A549 (cell line): ENCODE data around the gene KIF4A. TPM values are rescaled to one million over a fixed set of nuclear protein-coding genes. Genes with fewer than 3 reads are reported as not detected.

Source experiments
- ATAC-seq, 2 experiments: fragments of 200-7000 bp in 1 of 2; fragments of >200 bp in 1 of 2; cut with Nextera tagmentation in 1 of 2; cut with Tn5 transposase in 1 of 2; 3 replicates each; pipeline versions ENCODE4 v1.8.0 to v1.9.1; 2018 to 2020; ENCODE audit warnings: mild to moderate bottlenecking in 1 of 2, moderate library complexity in 1 of 2
- CTCF ChIA-PET: fragments of 300-600 bp; sonication (Branson Sonifier 250); formaldehyde crosslinking; extraction: SDS; loops from one replicate; lab custom pipeline; 2021; ENCODE audit warnings: antibody characterized with exemption, inconsistent platforms; lab: Yijun Ruan, JAX
- POLR2A ChIA-PET: fragments of 350-600 bp; formaldehyde crosslinking; extraction: SDS; loops from one replicate; lab custom pipeline; 2021; ENCODE audit warnings: antibody characterized with exemption, inconsistent platforms; lab: Yijun Ruan, JAX
- DNase-seq, 2 experiments: peaks; one replicate each; pipeline versions ENCODE4 v3.0.0 to v3.0.0-alpha.2; 2011 to 2016; ENCODE audit warnings: low read depth in 1 of 2, low spot score in 1 of 2
- FAIRE-seq: peaks from 2 replicates; lab custom pipeline; 2011; peaks lifted over from hg19 to GRCh38; lab: Jason Lieb, UNC
- H3K27ac ChIP-seq, 2 experiments: fragments of >200 bp; sonication (Bioruptor Twin); formaldehyde crosslinking; 3 replicates each; pipeline ENCODE4 v1.5.1; 2016 to 2017
- H3K4me1 ChIP-seq: fragments of >200 bp; sonication (Bioruptor Twin); formaldehyde crosslinking; 3 replicates; pipeline ENCODE4 v1.6.1; 2016
- H3K4me2 ChIP-seq: fragments of >200 bp; sonication (Bioruptor Twin); formaldehyde crosslinking; 3 replicates; pipeline ENCODE4 v1.6.1; 2016
- H3K4me3 ChIP-seq: fragments of >200 bp; sonication (Bioruptor Twin); formaldehyde crosslinking; 3 replicates; pipeline ENCODE4 v1.5.1; 2016
- H3K9me3 ChIP-seq: fragments of >200 bp; sonication (Bioruptor Twin); formaldehyde crosslinking; 3 replicates; pipeline ENCODE4 v1.6.1; 2016
- CBX2 ChIP-seq: fragments of 200-600 bp; sonication (generic); IDR thresholded peaks from 2 replicates; pipeline ENCODE4 v1.6.1; 2016; ENCODE audit warnings: low read depth, mild to moderate bottlenecking, borderline replicate concordance
- CBX8 ChIP-seq: fragments of 200-600 bp; sonication (generic); IDR thresholded peaks from 2 replicates; pipeline ENCODE4 v1.6.1; 2016
- EHF ChIP-seq: fragments of 250-450 bp; sonication (Bioruptor Pico); IDR thresholded peaks from 2 replicates; pipeline ENCODE4 v1.5.0; 2020; ENCODE audit warnings: mild to moderate bottlenecking
- EP300 ChIP-seq, 2 experiments: fragments of >200 bp; sonication (Bioruptor Twin); formaldehyde crosslinking; IDR thresholded peaks; 2 replicates in 1 of 2; 3 replicates in 1 of 2; pipeline ENCODE4 v1.6.1; 2016 to 2017
- FOSB ChIP-seq: fragments of 250-450 bp; sonication (Bioruptor Pico); IDR thresholded peaks from 2 replicates; pipeline ENCODE4 v1.5.0; 2020; ENCODE audit warnings: mild to moderate bottlenecking, moderate library complexity
- FOSL2 ChIP-seq, 2 experiments: fragments of 450-650 bp in 1 of 2; fragments of >200 bp in 1 of 2; sonication (Bioruptor Twin) in 1 of 2; formaldehyde crosslinking; IDR thresholded peaks; 2 replicates each; pipeline versions ENCODE4 v1.5.0 to v1.6.1; 2016 to 2020; ENCODE audit warnings: mild to moderate bottlenecking in 1 of 2, moderate library complexity in 1 of 2
- FOXS1 ChIP-seq: fragments of 250-450 bp; sonication (Bioruptor Pico); IDR thresholded peaks from 2 replicates; pipeline ENCODE4 v1.5.0; 2020; ENCODE audit warnings: mild to moderate bottlenecking, moderate library complexity
- HOXA7 ChIP-seq: fragments of 250-450 bp; sonication (Bioruptor Pico); IDR thresholded peaks from 2 replicates; pipeline ENCODE4 v1.5.0; 2020; ENCODE audit warnings: mild to moderate bottlenecking, moderate library complexity
- HOXB5 ChIP-seq: fragments of 250-450 bp; sonication (Bioruptor Pico); IDR thresholded peaks from 2 replicates; pipeline ENCODE4 v1.5.0; 2020; ENCODE audit warnings: mild to moderate bottlenecking, moderate library complexity
- JUN ChIP-seq, 2 experiments: fragments of >200 bp; sonication (Bioruptor Twin); formaldehyde crosslinking; IDR thresholded peaks; 2 replicates in 1 of 2; 3 replicates in 1 of 2; pipeline ENCODE4 v1.6.1; 2016 to 2017
- KDM1A ChIP-seq: fragments of 200-600 bp; sonication (generic); IDR thresholded peaks from 2 replicates; pipeline ENCODE4 v1.6.1; 2016; ENCODE audit warnings: low read depth, mild to moderate bottlenecking
- KDM5A ChIP-seq: fragments of 200-600 bp; sonication (generic); IDR thresholded peaks from 2 replicates; pipeline ENCODE4 v1.6.1; 2016; ENCODE audit warnings: antibody characterized with exemption, mild to moderate bottlenecking
- MYC ChIP-seq: IDR thresholded peaks from 2 replicates; pipeline ENCODE4 v1.6.1; 2012; ENCODE audit warnings: mild to moderate bottlenecking, inconsistent platforms, low read length, improper control_type of control experiment, borderline replicate concordance
- PHF8 ChIP-seq: fragments of 200-600 bp; sonication (generic); IDR thresholded peaks from 2 replicates; pipeline ENCODE4 v1.6.1; 2016; ENCODE audit warnings: low read depth, mild to moderate bottlenecking, antibody characterized with exemption, moderate library complexity, borderline replicate concordance
- POLR2A ChIP-seq: IDR thresholded peaks from 2 replicates; pipeline ENCODE4 v1.6.1; 2012; ENCODE audit warnings: mild to moderate bottlenecking, low read length
- POLR2AphosphoS2 ChIP-seq: conservative IDR thresholded peaks from 2 replicates; pipeline ENCODE4 v1.6.1; 2012; ENCODE audit warnings: low read length, improper control_type of control experiment, inconsistent platforms
- RAD21 ChIP-seq, 2 experiments: fragments of >200 bp in 1 of 2; sonication (Bioruptor Twin) in 1 of 2; formaldehyde crosslinking in 1 of 2; IDR thresholded peaks in 1 of 2; conservative IDR thresholded peaks in 1 of 2; 2 replicates in 1 of 2; 3 replicates in 1 of 2; pipeline ENCODE4 v1.6.1; 2012 to 2018; ENCODE audit warnings: inconsistent platforms in 1 of 2
- RARB ChIP-seq: fragments of 250-450 bp; sonication (Bioruptor Pico); IDR thresholded peaks from 2 replicates; pipeline ENCODE4 v1.8.0; 2021; ENCODE audit warnings: mild to moderate bottlenecking, moderate library complexity
- RCOR1 ChIP-seq: fragments of 150-350 bp; IDR thresholded peaks from 2 replicates; pipeline ENCODE4 v1.6.1; 2014; ENCODE audit warnings: antibody characterized with exemption, low read length, low read depth
- TFCP2L1 ChIP-seq: fragments of 250-450 bp; sonication (Bioruptor Pico); IDR thresholded peaks from 2 replicates; pipeline ENCODE4 v1.5.0; 2021; ENCODE audit warnings: mild to moderate bottlenecking
- TP53 ChIP-seq: fragments of 250-450 bp; sonication (Bioruptor Pico); IDR thresholded peaks from 2 replicates; pipeline ENCODE4 v1.5.0; 2021; ENCODE audit warnings: mild to moderate bottlenecking, moderate library complexity
- ZSCAN20 ChIP-seq: fragments of 250-450 bp; sonication (Bioruptor Pico); IDR thresholded peaks from 2 replicates; pipeline ENCODE4 v1.8.0; 2022; ENCODE audit warnings: mild to moderate bottlenecking, moderate library complexity
- WGBS: methylation state at CpG from one replicate; pipeline ENCODE4 v1.1.6; 2017; ENCODE audit errors: missing lambda C conversion rate; 5-methylcytosine and 5-hydroxymethylcytosine counted together
- polyA plus RNA-seq, 4 experiments: library from polyadenylated mRNA; depleted of rRNA in 3 of 4; stranded (reverse); fragments of >200 nt; fragmentation: RNase III in 1 of 4; extraction: RNeasy Plus Mini Kit Qiagen cat#74134 plus additional on column Dnase treatment in 1 of 4; gene quantifications; 2 replicates in 3 of 4; 3 replicates in 1 of 4; pipeline ENCODE4 v1.2.3, GENCODE V29; 2011 to 2017
- TF ChIP-seq, protein P1 (sequence below): IDR thresholded peaks from 2 replicates; pipeline ENCODE4 v1.6.1; 2012
- TF ChIP-seq, protein P2 (sequence below): fragments of 150-350 bp; IDR thresholded peaks from 2 replicates; pipeline ENCODE4 v1.6.1; 2014; ENCODE audit warnings: low read depth, mild to moderate bottlenecking, low read length
- TF ChIP-seq, protein P3 (sequence below): fragments of 250-450 bp; sonication (Bioruptor Pico); IDR thresholded peaks from 2 replicates; pipeline ENCODE4 v1.5.0; 2020; ENCODE audit warnings: low read depth, mild to moderate bottlenecking, moderate library complexity
- TF ChIP-seq, protein P4 (sequence below): fragments of 200-600 bp; sonication (generic); IDR thresholded peaks from 2 replicates; pipeline ENCODE4 v1.6.1; 2016; ENCODE audit warnings: antibody characterized with exemption, mild to moderate bottlenecking, moderate library complexity

The KIF4A gene
- polyA plus RNA-seq, 2 of the 4 experiments (the other 2 are of a cell fraction), result 27.9 to 46.6 TPM

DNA sequence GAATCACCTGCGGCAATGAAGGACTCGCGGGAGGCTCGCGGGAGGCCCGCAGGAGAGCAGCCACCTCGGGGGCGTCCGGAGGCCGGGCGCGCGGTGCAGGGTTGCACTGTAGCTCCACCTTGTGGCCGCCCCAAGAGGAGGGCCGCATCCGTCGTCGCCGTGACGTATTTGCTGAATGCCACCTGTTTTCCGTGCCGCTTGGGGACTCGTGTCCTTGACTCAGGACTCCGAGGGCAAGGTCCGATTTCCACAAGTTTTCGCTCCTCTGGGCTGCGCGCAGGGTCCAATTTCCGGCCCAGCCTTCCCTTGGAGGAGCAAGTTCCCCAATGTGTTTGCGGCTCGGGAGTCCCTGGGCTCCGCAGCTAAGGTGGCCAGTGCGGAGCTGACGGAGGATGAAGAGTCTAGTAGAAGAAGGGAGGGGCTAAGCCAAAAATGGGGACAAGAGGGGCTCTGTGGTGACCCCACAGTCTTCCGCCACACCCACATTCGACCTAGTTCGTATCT lies 144.0 kb downstream of the KIF4A start (continued):
- TF ChIP-seq HOXA7 (CRISPR knock-in tag), result no peak
- TF ChIP-seq, protein P1, sequence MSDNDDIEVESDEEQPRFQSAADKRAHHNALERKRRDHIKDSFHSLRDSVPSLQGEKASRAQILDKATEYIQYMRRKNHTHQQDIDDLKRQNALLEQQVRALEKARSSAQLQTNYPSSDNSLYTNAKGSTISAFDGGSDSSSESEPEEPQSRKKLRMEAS, result peak; percentile 63

DNA sequence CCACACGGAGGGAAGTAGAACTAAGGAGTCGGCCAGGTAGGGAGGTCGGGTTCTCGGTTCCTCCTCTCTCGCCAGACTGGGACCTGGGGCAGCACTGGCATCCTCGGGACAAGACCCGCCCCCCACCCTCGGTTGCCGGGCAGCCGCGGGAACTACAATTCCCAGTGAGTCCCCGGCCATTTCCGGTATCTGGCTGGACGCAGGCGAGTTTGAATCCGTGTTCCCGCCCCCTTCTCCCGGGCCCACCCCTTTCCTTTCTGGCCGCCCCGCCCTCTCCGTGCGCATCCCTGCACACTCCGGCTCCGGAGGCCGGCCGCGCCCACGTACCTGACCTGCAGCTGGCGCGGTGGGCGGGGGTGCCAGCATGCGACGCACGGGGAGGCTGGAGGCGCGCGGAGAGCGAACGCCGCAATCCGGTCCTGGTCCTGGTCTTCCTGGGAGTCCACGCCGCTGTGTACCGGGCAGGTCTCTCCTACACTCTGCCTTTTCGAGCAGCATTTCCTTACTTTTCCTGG lies 144.5 kb downstream of the KIF4A start:
- TF ChIP-seq, protein P1, result peak; percentile 16; the same call in 1 of the 2 replicates
- TF ChIP-seq KDM5A (no peak), TP53 (CRISPR knock-in tag) (no peak), POLR2AphosphoS2 (no peak), FOXS1 (no peak), MYC (no peak), FOSL2 (IDR thresholded peaks at IDR 0.05) (no peak), FOSL2 (CRISPR knock-in tag; IDR thresholded peaks at IDR 0.05) (no peak), FOSB (CRISPR knock-in tag) (no peak), HOXB5 (no peak), POLR2A (peak; percentile 68), ZSCAN20 (CRISPR knock-in tag) (no peak)
- Histone ChIP-seq H3K4me1 (peaks cover 9% of the 10 kb centered on the region; the same call in 1 of the 3 replicates), H3K9me3 (no peaks in the 10 kb centered on the region), H3K4me2 (peak overlapping the region; percentile 95), H3K4me3 (peak overlapping the region; percentile 72), H3K27ac (peak overlapping the region; percentile 78 to 88)
- ChIA-PET CTCF (interaction anchor here (1.0 to 4.8 kb wide), 12 partner anchors 9 to 404 kb away, joined by 3 to 44 read pairs (median 4); partner anchors contain the start of genes DLG3, GDPD2 and IGBP1), POLR2A (interaction anchor here (0.8 to 1.8 kb wide), 3 partner anchors 10 to 301 kb away, joined by 3 to 10 read pairs (median 3); partner anchors contain the start of gene IGBP1)
- FAIRE-seq, result no peak
- ATAC-seq, result peak; percentile 90 to 97
- DNase-seq, result peak; percentile 84 to 93
- 2% methylated on average over 17 of the region's 45 CpGs for WGBS

DNA sequence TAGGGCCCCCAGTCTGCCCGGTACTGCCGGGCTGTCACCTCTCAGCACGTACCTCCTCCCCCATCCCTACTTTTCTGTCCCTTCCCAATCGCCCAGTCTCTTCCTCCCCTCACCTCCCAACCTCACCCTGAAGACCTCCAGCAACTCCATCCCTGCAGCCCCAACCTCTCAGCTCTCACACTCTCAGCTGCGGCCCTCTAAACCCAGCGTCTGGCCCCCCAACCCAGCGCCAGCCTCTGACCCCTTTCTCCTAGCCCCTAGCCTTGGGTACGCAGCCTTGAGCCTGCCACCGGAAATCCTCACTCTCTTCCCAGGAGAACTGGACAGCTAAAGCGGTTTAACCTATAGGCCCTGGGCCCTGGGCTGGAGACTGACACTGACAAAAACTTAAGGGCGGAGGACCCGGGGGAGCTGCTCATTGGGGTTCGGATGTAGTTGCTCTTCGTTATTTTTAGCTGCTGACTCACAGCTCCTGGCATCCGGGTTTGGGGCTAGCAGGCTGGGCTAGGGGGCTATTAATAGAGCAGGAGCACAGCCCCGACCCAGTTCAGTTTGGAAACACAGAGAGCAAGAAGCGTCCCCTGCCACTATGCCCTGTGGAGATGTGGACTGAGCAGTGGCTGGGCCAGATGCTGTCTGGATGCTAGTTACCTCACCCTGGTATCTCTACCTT lies 145.1 kb downstream of the KIF4A start:
- H3K4me3 ChIP-seq, result peak overlapping the region; percentile 72
- ATAC-seq, result peak in 1 of 2 experiments; percentile 18; a peak in 3 of 6 replicates
- H3K9me3 ChIP-seq, result no peaks in the 10 kb centered on the region
- peaks cover 9% of the 10 kb centered on the region; the same call in 1 of the 3 replicates for H3K4me1 ChIP-seq
- H3K4me2 ChIP-seq, result peak overlapping the region; percentile 95
- ChIA-PET POLR2A (interaction anchor here (1.0 to 1.8 kb wide), 2 partner anchors 229 to 302 kb away, joined by 3 to 10 read pairs; partner anchors contain the start of gene IGBP1), CTCF (interaction anchor here (0.6 to 4.8 kb wide), 10 partner anchors 9 to 1380 kb away, joined by 3 to 44 read pairs (median 4); partner anchors contain the start of genes DLG3, GDPD2 and IGBP1)
- 47% methylated on average over 16 of the region's 17 CpGs for WGBS
- no peak for DNase-seq
- FAIRE-seq, result no peak
- TF ChIP-seq, protein P2, sequence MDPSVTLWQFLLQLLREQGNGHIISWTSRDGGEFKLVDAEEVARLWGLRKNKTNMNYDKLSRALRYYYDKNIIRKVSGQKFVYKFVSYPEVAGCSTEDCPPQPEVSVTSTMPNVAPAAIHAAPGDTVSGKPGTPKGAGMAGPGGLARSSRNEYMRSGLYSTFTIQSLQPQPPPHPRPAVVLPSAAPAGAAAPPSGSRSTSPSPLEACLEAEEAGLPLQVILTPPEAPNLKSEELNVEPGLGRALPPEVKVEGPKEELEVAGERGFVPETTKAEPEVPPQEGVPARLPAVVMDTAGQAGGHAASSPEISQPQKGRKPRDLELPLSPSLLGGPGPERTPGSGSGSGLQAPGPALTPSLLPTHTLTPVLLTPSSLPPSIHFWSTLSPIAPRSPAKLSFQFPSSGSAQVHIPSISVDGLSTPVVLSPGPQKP, result no peak
- TF ChIP-seq, protein P3, sequence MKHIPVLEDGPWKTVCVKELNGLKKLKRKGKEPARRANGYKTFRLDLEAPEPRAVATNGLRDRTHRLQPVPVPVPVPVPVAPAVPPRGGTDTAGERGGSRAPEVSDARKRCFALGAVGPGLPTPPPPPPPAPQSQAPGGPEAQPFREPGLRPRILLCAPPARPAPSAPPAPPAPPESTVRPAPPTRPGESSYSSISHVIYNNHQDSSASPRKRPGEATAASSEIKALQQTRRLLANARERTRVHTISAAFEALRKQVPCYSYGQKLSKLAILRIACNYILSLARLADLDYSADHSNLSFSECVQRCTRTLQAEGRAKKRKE (CRISPR knock-in tag), result no peak
- TF ChIP-seq TP53 (CRISPR knock-in tag) (no peak), KDM1A (no peak), FOSL2 (IDR thresholded peaks at IDR 0.05) (no peak), FOSL2 (CRISPR knock-in tag; IDR thresholded peaks at IDR 0.05) (no peak), RCOR1 (no peak), EP300 (IDR thresholded peaks at IDR 0.05) (no peak), PHF8 (no peak), FOSB (CRISPR knock-in tag) (no peak), EHF (no peak), RARB (CRISPR knock-in tag) (no peak), TFCP2L1 (CRISPR knock-in tag) (no peak), CBX8 (no peak), CBX2 (no peak), JUN (IDR thresholded peaks at IDR 0.05) (no peak), KDM5A (no peak), RAD21 (conservative IDR thresholded peaks at IDR 0.05 in 1 of 2, IDR thresholded peaks at IDR 0.05 in 1 of 2) (no peak), MYC (no peak)
- TF ChIP-seq, protein P4, sequence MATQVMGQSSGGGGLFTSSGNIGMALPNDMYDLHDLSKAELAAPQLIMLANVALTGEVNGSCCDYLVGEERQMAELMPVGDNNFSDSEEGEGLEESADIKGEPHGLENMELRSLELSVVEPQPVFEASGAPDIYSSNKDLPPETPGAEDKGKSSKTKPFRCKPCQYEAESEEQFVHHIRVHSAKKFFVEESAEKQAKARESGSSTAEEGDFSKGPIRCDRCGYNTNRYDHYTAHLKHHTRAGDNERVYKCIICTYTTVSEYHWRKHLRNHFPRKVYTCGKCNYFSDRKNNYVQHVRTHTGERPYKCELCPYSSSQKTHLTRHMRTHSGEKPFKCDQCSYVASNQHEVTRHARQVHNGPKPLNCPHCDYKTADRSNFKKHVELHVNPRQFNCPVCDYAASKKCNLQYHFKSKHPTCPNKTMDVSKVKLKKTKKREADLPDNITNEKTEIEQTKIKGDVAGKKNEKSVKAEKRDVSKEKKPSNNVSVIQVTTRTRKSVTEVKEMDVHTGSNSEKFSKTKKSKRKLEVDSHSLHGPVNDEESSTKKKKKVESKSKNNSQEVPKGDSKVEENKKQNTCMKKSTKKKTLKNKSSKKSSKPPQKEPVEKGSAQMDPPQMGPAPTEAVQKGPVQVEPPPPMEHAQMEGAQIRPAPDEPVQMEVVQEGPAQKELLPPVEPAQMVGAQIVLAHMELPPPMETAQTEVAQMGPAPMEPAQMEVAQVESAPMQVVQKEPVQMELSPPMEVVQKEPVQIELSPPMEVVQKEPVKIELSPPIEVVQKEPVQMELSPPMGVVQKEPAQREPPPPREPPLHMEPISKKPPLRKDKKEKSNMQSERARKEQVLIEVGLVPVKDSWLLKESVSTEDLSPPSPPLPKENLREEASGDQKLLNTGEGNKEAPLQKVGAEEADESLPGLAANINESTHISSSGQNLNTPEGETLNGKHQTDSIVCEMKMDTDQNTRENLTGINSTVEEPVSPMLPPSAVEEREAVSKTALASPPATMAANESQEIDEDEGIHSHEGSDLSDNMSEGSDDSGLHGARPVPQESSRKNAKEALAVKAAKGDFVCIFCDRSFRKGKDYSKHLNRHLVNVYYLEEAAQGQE, result no peak
- TF ChIP-seq, all 56 proteins: peak for 0
- peak overlapping the region; percentile 78 to 88 for H3K27ac ChIP-seq
